Activated naive CD8-positive, alpha-beta T cell treated with anti-CD3 and anti-CD28 coated beads, Interleukin-2, amount 10 ng/mL, durations not matched to agents 7 days and 5 days (primary cell): ENCODE results near the gene CPZ. TPM values are rescaled to one million over a fixed set of nuclear protein-coding genes. Genes with fewer than 3 reads are reported as not detected.
A peak's percentile ranks its signal among the peaks of the same experiment; 100 is the strongest.

Experiments
- ATAC-seq: fragments of 150-1000 bp; cut with Tn5 transposase; one replicate; pipeline ENCODE4 v1.10.0; 2021; ENCODE audit warnings: low read depth, moderate library complexity
- POLR2A ChIA-PET: fragments of 350-600 bp; sonication (Branson Sonifier 250); formaldehyde crosslinking; loops from one replicate; lab custom pipeline; 2021; ENCODE audit warnings: antibody characterized with exemption; lab: Charles Lee
- DNase-seq: peaks from one replicate; pipeline ENCODE4 v3.0.0; 2021
- H3K27ac Mint-ChIP-seq: one replicate; pipeline ENCODE4 v1.8.0; 2022; ENCODE audit warnings: mild to moderate bottlenecking, mixed read lengths
- H3K27me3 Mint-ChIP-seq: one replicate; pipeline ENCODE4 v1.8.0; 2022; ENCODE audit warnings: mild to moderate bottlenecking, moderate library complexity, mixed read lengths
- H3K36me3 Mint-ChIP-seq: one replicate; pipeline ENCODE4 v1.8.0; 2021; ENCODE audit warnings: mild to moderate bottlenecking, mixed read lengths
- H3K4me1 Mint-ChIP-seq: one replicate; pipeline ENCODE4 v1.8.0; 2021; ENCODE audit warnings: mixed read lengths
- H3K4me3 Mint-ChIP-seq: one replicate; pipeline ENCODE4 v1.8.0; 2022; ENCODE audit warnings: mild to moderate bottlenecking, moderate library complexity, mixed read lengths
- H3K9me3 Mint-ChIP-seq: one replicate; pipeline ENCODE4 v1.8.0; 2021; ENCODE audit warnings: mixed read lengths
- total RNA-seq, 2 experiments: library from RNA; stranded (reverse); gene quantifications; one replicate each; pipeline ENCODE4 v1.2.3, GENCODE V29; 2021

CPZ gene
- total RNA-seq, 2 experiments from 2014 or later: not detected

GRCh38 chr4:8608714-8609391 is 16.3 kb downstream of the CPZ start:
- Mint-ChIP-seq H3K36me3 (no peaks in the 10 kb centered on the region), H3K9me3 (no peaks in the 10 kb centered on the region), H3K4me1 (no peaks in the 10 kb centered on the region), H3K4me3 (no peak overlapping the region), H3K27ac (peak overlapping the region; percentile 7), H3K27me3 (no peaks in the 10 kb centered on the region)
- DNase-seq (no peak), ATAC-seq (no peak)
- POLR2A ChIA-PET: no interaction called here

GRCh38 chr4:8609406-8609805 is 16.8 kb downstream of the CPZ start:
- H3K27me3 Mint-ChIP-seq: no peaks in the 10 kb centered on the region
- ATAC-seq (no peak), DNase-seq (no peak)
- H3K9me3 Mint-ChIP-seq: no peaks in the 10 kb centered on the region
- POLR2A ChIA-PET: no interaction called here
- no peaks in the 10 kb centered on the region for H3K4me1 Mint-ChIP-seq
- H3K4me3 Mint-ChIP-seq: no peak overlapping the region
- no peak overlapping the region for H3K27ac Mint-ChIP-seq
- no peaks in the 10 kb centered on the region for H3K36me3 Mint-ChIP-seq

- POLR2A ChIA-PET: no interaction called here
- Mint-ChIP-seq H3K9me3 (no peaks in the 10 kb centered on the region), H3K27ac (no peak overlapping the region), H3K4me1 (no peaks in the 10 kb centered on the region), H3K36me3 (no peaks in the 10 kb centered on the region), H3K27me3 (no peaks in the 10 kb centered on the region), H3K4me3 (no peak overlapping the region)
- ATAC-seq (no peak), DNase-seq (no peak)
Observed at GRCh38 chr4:8609824-8610350, 17.3 kb downstream of the CPZ start.

GRCh38 chr4:8610858-8611616 is 18.5 kb downstream of the CPZ start:
- Mint-ChIP-seq H3K27ac (no peak overlapping the region), H3K27me3 (no peaks in the 10 kb centered on the region), H3K36me3 (no peaks in the 10 kb centered on the region), H3K9me3 (no peaks in the 10 kb centered on the region), H3K4me3 (no peak overlapping the region), H3K4me1 (no peaks in the 10 kb centered on the region)
- no peak for DNase-seq
- POLR2A ChIA-PET: no interaction called here
- no peak for ATAC-seq

- DNase-seq (no peak), ATAC-seq (no peak)
- H3K4me1 Mint-ChIP-seq: no peaks in the 10 kb centered on the region
- no peaks in the 10 kb centered on the region for H3K9me3 Mint-ChIP-seq
- H3K4me3 Mint-ChIP-seq: no peak overlapping the region
- H3K27me3 Mint-ChIP-seq: no peaks in the 10 kb centered on the region
- POLR2A ChIA-PET: no interaction called here
- no peak overlapping the region for H3K27ac Mint-ChIP-seq
- no peaks in the 10 kb centered on the region for H3K36me3 Mint-ChIP-seq
Observed at GRCh38 chr4:8612646-8613045, 20.1 kb downstream of the CPZ start.

- ATAC-seq: no peak
- DNase-seq: no peak
- Mint-ChIP-seq H3K36me3 (no peaks in the 10 kb centered on the region), H3K4me3 (no peak overlapping the region), H3K27me3 (no peaks in the 10 kb centered on the region), H3K4me1 (no peaks in the 10 kb centered on the region), H3K9me3 (no peaks in the 10 kb centered on the region), H3K27ac (no peak overlapping the region)
- POLR2A ChIA-PET: no interaction called here
Observed at GRCh38 chr4:8613421-8614364, 21.1 kb downstream of the CPZ start.

- no peak for DNase-seq
- no peaks in the 10 kb centered on the region for H3K9me3 Mint-ChIP-seq
- no peaks in the 10 kb centered on the region for H3K36me3 Mint-ChIP-seq
- no peaks in the 10 kb centered on the region for H3K4me1 Mint-ChIP-seq
- no peaks in the 10 kb centered on the region for H3K27me3 Mint-ChIP-seq
- no peak for ATAC-seq
- no peak overlapping the region for H3K4me3 Mint-ChIP-seq
- no peak overlapping the region for H3K27ac Mint-ChIP-seq
- POLR2A ChIA-PET: no interaction called here
Observed at GRCh38 chr4:8614365-8615193, 22.0 kb downstream of the CPZ start.

- POLR2A ChIA-PET: no interaction called here
- no peaks in the 10 kb centered on the region for H3K36me3 Mint-ChIP-seq
- no peak overlapping the region for H3K27ac Mint-ChIP-seq
- no peaks in the 10 kb centered on the region for H3K9me3 Mint-ChIP-seq
- DNase-seq: no peak
- no peak overlapping the region for H3K4me3 Mint-ChIP-seq
- H3K4me1 Mint-ChIP-seq: no peaks in the 10 kb centered on the region
- ATAC-seq: no peak
- no peaks in the 10 kb centered on the region for H3K27me3 Mint-ChIP-seq
Observed at GRCh38 chr4:8615366-8615765, 22.8 kb downstream of the CPZ start.

- no peak for DNase-seq
- H3K9me3 Mint-ChIP-seq: no peaks in the 10 kb centered on the region
- no peak overlapping the region for H3K4me3 Mint-ChIP-seq
- no peaks in the 10 kb centered on the region for H3K27me3 Mint-ChIP-seq
- H3K27ac Mint-ChIP-seq: no peak overlapping the region
- H3K4me1 Mint-ChIP-seq: no peaks in the 10 kb centered on the region
- no peaks in the 10 kb centered on the region for H3K36me3 Mint-ChIP-seq
- no peak for ATAC-seq
- POLR2A ChIA-PET: no interaction called here
Observed at GRCh38 chr4:8615921-8616787, 23.6 kb downstream of the CPZ start.

GRCh38 chr4:8616831-8617230 is 24.3 kb downstream of the CPZ start:
- DNase-seq (no peak), ATAC-seq (no peak)
- no peak overlapping the region for H3K4me3 Mint-ChIP-seq
- H3K27me3 Mint-ChIP-seq: no peaks in the 10 kb centered on the region
- no peaks in the 10 kb centered on the region for H3K4me1 Mint-ChIP-seq
- H3K36me3 Mint-ChIP-seq: no peaks in the 10 kb centered on the region
- no peak overlapping the region for H3K27ac Mint-ChIP-seq
- POLR2A ChIA-PET: no interaction called here
- H3K9me3 Mint-ChIP-seq: no peaks in the 10 kb centered on the region

- Mint-ChIP-seq H3K4me3 (no peak overlapping the region), H3K27me3 (no peaks in the 10 kb centered on the region), H3K36me3 (no peaks in the 10 kb centered on the region), H3K4me1 (no peaks in the 10 kb centered on the region), H3K9me3 (no peaks in the 10 kb centered on the region), H3K27ac (no peak overlapping the region)
- ATAC-seq (no peak), DNase-seq (no peak)
- POLR2A ChIA-PET: no interaction called here
Observed at GRCh38 chr4:8617486-8618040, 25.0 kb downstream of the CPZ start.

- DNase-seq: no peak
- Mint-ChIP-seq H3K4me3 (no peak overlapping the region), H3K27ac (no peak overlapping the region), H3K4me1 (no peaks in the 10 kb centered on the region), H3K27me3 (no peaks in the 10 kb centered on the region), H3K9me3 (no peaks in the 10 kb centered on the region), H3K36me3 (no peaks in the 10 kb centered on the region)
- POLR2A ChIA-PET: no interaction called here
- ATAC-seq: no peak
Observed at GRCh38 chr4:8618421-8618820, 25.9 kb downstream of the CPZ start.
